ENCODE measurements around the gene GZMA. TPM values are rescaled to one million over a fixed set of nuclear protein-coding genes. Genes with fewer than 3 reads are reported as not detected.

GZMA gene
- total RNA-seq, 1 experiment from 2014 or later, result not detected

DNA sequence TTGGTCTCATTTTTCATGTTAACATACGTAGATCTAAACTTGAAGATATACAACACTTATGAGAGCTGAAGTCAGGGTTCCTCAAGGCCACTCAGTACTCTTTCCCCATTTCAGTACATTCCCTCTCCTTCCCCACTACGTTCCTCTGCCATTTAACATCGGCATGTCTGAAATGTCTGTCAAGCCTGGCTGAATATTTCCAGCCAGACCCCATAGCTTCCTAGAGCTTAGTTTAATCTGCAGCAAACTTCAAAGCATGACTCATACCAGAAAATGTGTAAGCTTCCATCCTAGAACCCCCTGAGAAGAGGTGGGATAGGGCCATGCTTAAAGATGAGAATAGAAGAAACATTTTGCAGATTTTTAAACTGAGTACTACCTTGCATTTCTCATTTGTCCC is 6.2 kb downstream of the GZMA start:
- no peak for DNase-seq (ENCODE audit: low read depth)

- no peak for DNase-seq (ENCODE audit: low read depth)
Observed at GRCh38 chr5:55110217-55110616, 7.8 kb downstream of the GZMA start.

GRCh38 chr5:55113327-55113726 is 10.9 kb downstream of the GZMA start:
- no peak for DNase-seq (ENCODE audit: low read depth)

DNA sequence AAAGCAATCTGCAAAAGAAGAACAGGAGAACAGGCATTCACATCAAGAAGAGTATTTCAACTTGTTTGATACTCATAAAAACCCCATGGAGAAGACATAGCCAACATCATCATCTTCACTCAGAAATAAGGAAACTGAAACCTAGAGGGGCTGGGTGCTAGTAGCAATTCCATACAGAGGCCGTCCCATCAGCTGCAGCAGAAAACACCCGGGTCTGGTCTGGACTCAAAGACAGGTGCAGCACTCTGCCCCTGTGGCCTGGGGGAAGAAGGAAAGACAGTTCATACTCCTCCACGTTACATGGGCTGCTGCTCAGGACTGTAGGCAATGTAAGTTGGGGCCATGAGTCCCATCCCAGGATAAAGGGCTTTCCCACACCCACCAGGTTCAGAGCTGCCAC is 11.6 kb downstream of the GZMA start:
- DNase-seq (ENCODE audit: low read depth), result no peak

DNA sequence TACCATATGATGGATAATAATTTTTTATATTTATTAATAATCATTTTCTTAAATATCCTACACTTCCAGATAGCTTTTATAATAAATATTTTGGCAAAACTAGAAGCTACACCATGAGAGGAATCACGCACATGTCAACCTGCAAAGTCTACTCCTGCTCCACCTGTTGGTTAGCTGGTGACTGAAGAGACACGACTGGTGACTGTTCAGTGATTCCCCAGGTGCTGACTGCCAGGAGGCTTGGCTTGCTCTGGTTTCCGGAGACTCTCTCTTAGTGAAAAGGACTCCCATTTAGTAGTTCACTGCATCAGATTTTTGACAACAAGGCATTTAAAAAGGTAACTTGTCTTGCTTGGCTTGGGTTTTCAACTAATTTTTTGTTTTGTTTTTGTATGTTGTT is 20.9 kb downstream of the GZMA start:
- no peak for DNase-seq (ENCODE audit: low read depth)

DNA sequence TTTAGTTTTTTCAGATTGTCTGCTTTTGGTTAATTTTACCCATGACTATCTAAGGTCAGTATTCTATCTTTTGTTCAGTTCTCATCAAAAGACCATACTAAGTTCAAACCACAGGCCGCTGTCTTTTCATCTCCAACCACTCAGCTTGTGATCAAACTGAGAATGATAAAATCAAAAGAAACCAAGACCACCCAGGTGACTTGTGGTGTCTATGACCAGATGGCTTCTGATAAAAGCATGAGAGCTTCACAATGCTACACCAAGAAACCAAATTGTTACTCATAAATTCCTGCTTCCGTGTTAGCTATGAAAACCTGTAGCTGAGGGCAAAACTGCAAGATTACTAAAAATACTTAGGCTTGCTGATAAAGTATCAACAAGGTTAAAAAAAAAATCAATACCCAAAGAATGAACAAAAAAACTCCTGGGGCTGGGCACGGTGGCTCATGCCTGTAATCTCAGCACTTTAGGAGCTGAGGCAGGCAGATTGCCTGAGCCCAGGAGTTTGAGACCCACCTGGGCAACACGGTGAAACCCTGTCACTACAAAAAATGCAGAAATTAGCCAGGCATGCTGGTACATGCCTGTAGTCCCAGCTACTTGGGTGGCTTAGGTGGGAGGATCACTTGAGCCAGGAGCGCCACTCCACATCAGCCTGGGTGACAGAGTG is 31.7 kb downstream of the GZMA start:
- no peak for DNase-seq (ENCODE audit: low read depth)

- DNase-seq (ENCODE audit: low read depth), result no peak
Observed at GRCh38 chr5:55136521-55136920, 34.1 kb downstream of the GZMA start.

DNA sequence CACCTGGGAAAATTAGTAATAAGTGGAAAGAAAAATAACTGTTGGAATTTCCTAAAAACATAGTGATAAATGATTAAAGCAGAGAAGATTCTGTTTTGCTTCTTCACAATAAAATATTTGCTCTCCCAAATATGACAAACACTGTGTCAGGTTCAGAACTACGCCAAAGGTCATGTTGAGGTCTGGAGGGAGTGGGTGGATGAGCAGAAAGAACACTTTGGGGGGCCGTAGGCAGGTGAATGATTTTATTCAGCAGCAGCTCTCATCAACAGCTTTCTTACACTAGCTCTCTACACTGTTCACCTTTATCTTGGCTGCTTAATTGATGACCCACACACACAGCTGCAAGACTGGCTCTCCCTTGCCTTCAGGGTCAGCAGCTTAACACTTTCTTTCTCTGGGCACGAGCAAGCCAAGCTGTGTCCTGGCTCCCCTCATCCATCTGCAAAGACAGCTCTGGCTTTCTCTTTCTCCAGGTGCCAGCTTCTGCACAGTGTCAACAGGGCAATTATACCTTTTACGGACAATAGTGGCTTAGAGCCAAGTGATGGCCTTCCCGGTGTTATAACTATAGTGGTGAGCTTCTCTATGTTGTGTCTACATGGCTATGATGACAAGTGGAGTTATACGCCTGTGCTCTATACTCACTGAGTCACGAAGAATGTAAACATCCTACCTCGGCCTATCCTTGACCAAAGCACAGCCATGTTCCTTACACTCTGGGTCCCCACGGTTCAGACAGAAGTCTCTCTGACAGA is 38.6 kb downstream of the GZMA start:
- DNase-seq (ENCODE audit: low read depth), result no peak

DNA sequence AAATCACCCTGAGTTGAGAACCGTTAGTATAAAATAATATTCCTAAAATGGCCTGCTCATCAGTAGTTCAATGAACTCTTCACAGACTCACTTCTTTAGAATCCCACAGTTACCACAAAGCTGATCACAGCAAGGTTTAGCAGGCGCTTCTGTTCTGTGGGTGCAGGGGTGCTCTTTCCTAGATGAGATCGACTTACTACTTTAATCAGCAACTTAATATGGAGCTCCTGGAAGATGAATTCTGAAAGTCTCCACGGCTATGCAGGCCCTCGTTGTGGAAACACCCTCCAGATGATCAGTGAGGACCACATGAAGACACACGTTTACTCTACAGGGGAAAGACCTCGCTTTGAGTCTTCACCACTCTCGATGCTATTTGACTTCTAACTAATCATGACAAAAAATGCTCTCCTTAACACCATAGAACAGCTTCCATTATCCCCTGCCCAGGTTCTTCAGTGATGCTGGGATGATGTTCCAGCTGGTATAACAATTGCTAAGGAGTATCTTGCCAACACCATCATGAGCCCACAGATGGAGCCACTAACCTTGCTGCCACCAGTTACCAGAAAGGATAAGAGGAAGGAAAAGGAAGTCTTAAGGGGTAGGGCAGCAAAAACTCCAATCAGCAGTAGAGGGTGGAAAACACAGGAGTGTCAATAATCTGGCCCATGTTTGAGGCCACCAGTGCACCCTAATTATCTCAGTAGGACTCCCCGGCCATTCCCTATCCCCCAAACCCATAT is 39.7 kb downstream of the GZMA start:
- DNase-seq (ENCODE audit: low read depth), result no peak

DNA sequence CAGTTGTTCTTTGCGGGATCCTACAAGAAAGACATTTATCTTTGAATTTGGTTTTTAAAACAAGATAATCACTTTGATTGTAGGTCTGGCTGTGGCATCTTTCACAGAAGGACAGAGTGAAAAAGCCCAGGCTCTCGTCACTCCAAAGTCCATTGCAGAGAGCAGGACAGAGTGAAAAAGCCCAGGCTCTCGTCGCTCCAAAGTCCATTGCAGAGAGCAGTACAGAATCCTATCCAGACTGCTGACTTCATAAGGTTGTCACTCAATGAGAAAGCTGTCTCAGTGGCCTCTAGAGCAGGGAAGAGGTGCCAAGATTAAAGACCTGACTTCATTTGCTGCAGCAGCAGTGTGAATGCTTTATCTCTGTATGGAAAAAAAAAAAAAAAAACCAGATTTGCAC is 41.2 kb downstream of the GZMA start:
- DNase-seq (ENCODE audit: low read depth), result no peak

GRCh38 chr5:55146080-55146479 is 43.6 kb downstream of the GZMA start:
- no peak for DNase-seq (ENCODE audit: low read depth)

DNA sequence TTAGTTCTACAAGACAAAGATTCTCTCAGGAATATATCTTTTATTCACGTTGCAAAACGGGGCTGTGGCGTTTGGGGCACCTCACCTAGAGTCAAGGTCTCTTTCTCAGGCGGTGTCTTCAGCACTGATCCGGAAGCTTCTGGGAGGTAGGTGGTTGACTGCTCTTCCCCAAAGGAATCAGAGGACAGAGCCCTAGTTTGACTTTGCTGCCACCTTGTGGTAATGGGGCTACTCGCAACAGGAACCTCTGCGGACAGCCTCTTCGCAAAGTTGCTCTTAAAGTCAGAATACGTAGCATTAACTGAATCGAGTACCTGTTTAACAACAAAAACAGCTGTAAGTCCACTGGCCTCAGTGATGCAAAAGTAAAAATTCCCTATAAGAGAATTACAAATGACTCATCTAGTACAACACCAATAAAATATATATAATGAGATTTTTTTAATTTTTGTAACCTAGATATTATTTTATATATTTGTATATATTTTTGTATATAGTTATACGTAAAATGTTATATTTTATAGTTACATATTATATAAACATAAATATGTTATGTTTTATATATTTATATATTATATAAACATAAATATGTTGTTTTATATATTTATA is 44.2 kb downstream of the GZMA start:
- DNase-seq (ENCODE audit: low read depth), result peak; percentile 77

- no peak for DNase-seq (ENCODE audit: low read depth)
Observed at GRCh38 chr5:55149308-55149795, 46.9 kb downstream of the GZMA start.

GRCh38 chr5:55151923-55152842 is 49.7 kb downstream of the GZMA start:
- peak; percentile 65 for DNase-seq (ENCODE audit: low read depth)

DNA sequence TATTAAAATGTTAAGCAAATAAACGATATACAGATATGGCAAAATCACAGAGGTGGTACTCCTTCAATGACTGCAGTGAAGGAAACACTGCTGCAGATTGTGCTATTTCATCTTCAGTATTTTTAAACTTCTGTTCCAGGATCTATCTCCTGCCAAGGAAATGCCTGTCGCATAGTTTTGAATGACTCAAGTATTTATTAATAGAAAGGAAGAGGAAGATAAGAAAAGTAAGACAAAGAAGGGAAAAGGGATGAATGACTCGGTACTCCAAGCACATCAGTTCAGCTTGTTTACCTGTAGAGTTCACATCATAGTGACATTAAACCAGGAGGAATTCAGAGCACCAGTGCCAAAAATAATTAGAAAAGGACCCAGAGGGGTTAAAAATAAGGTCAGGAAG is 52.4 kb downstream of the GZMA start:
- peak; percentile 59 for DNase-seq (ENCODE audit: low read depth)

Other genes starting within 250 kb of the GZMA start
- gene ESM1, start 117.1 kb upstream of the GZMA start, total RNA-seq (2014; rRNA removed), result 0.98 and 6.7 TPM in 2 replicates
- gene GZMK, start 78.4 kb upstream of the GZMA start, total RNA-seq (2014; rRNA removed), result not detected in 2 replicates
- gene GPX8, start 57.5 kb downstream of the GZMA start, total RNA-seq (2014; rRNA removed), result 129 and 135 TPM in 2 replicates
- gene CDC20B, start 70.5 kb downstream of the GZMA start, total RNA-seq (2014; rRNA removed), result not detected in 2 replicates
- 0.29 and 0.38 TPM in 2 replicates for gene MCIDAS, start 124.7 kb downstream of the GZMA start, total RNA-seq (2014; rRNA removed)
- 0.23 and 0.32 TPM in 2 replicates for gene CCNO, start 131.0 kb downstream of the GZMA start, total RNA-seq (2014; rRNA removed)
- 37.8 and 40.3 TPM in 2 replicates for gene DHX29, start 205.0 kb downstream of the GZMA start, total RNA-seq (2014; rRNA removed)
- 110 and 115 TPM in 2 replicates for gene MTREX, start 205.3 kb downstream of the GZMA start, total RNA-seq (2014; rRNA removed)

Measured in LHCN-M2 (cell line).